Neural cell (in vitro differentiated cells): ENCODE data around the gene TTC39C. TPM values are rescaled to one million over a fixed set of nuclear protein-coding genes. Genes with fewer than 3 reads are reported as not detected.

ENCODE experiments used
- H2AFZ ChIP-seq: fragments of 200-600, 300-800 bp; sonication (generic), shearing (Covaris generic); 2 replicates; pipeline ENCODE4 v1.6.0; 2014; ENCODE audit warnings: low read depth, mild to moderate bottlenecking, antibody characterized with exemption, low read length, moderate library complexity
- H3F3A ChIP-seq: fragments of 200-600 bp; shearing (Covaris generic); 2 replicates; pipeline ENCODE4 v1.6.1; 2016; ENCODE audit warnings: mild to moderate bottlenecking, moderate library complexity, mixed read lengths, antibody characterized with exemption, low read length; ENCODE audit not compliant: insufficient read depth, poor library complexity, severe bottlenecking
- H3K27ac ChIP-seq: fragments of 200-600, 300-800 bp; sonication (generic), shearing (Covaris generic); 2 replicates; pipeline ENCODE4 v1.5.1; 2014; ENCODE audit warnings: mild to moderate bottlenecking, low read length, moderate library complexity
- H3K27me3 ChIP-seq: fragments of 300-800, 200-600 bp; sonication (generic), shearing (Covaris generic); 2 replicates; pipeline ENCODE4 v1.6.0; 2014; ENCODE audit warnings: mild to moderate bottlenecking, low read depth, low read length, moderate library complexity; ENCODE audit not compliant: insufficient read depth
- H3K36me3 ChIP-seq: fragments of 300-800, 200-600 bp; sonication (generic), shearing (Covaris generic); 2 replicates; pipeline ENCODE4 v1.5.1; 2014; ENCODE audit warnings: mild to moderate bottlenecking, antibody characterized with exemption, low read length, moderate library complexity; ENCODE audit not compliant: insufficient read depth
- H3K4me2 ChIP-seq: fragments of 300-800, 200-600 bp; sonication (generic), shearing (Covaris generic); 2 replicates; pipeline ENCODE4 v1.6.0; 2014; ENCODE audit warnings: mild to moderate bottlenecking, low read length
- H3K4me3 ChIP-seq: fragments of 300-800, 200-600 bp; sonication (generic), shearing (Covaris generic); 2 replicates; pipeline ENCODE4 v1.5.1; 2014; ENCODE audit warnings: mild to moderate bottlenecking, low read length, moderate library complexity
- H3K79me2 ChIP-seq: fragments of 200-600 bp; shearing (Covaris generic); replicated peaks from 2 replicates; pipeline ENCODE4 v1.6.0; 2014; ENCODE audit warnings: mild to moderate bottlenecking, low read length, moderate library complexity; ENCODE audit not compliant: insufficient read depth
- H3K9ac ChIP-seq: fragments of 300-800, 200-600 bp; sonication (generic), shearing (Covaris generic); 2 replicates; pipeline ENCODE4 v1.6.1; 2016; ENCODE audit warnings: mild to moderate bottlenecking, low read length, mixed read lengths
- H3K9me2 ChIP-seq: fragments of 200-600 bp; shearing (Covaris generic); 2 replicates; pipeline ENCODE4 v1.6.1; 2016; ENCODE audit warnings: mild to moderate bottlenecking, low read length, mixed read lengths; ENCODE audit not compliant: insufficient read depth
- H3K9me3 ChIP-seq: fragments of 200-600, 300-800 bp; sonication (generic), shearing (Covaris generic); 2 replicates; pipeline ENCODE4 v1.6.1; 2016; ENCODE audit warnings: mild to moderate bottlenecking, mixed run types, low read length, moderate library complexity, mixed read lengths
- H4K20me1 ChIP-seq: fragments of 200-600 bp; shearing (Covaris generic); 2 replicates; pipeline ENCODE4 v1.6.1; 2016; ENCODE audit warnings: mild to moderate bottlenecking, mixed run types; ENCODE audit not compliant: insufficient read depth
- EP300 ChIP-seq: fragments of 450-650 bp; conservative IDR thresholded peaks from 2 replicates; pipeline ENCODE4 v1.6.1; 2014; ENCODE audit warnings: antibody characterized with exemption, mild to moderate bottlenecking, moderate library complexity; ENCODE audit not compliant: poor library complexity, severe bottlenecking
- EZH2 ChIP-seq: fragments of 200-600, 300-800 bp; shearing (Covaris generic), sonication (generic); IDR thresholded peaks from 2 replicates; pipeline ENCODE4 v1.6.1; 2014; ENCODE audit warnings: antibody characterized with exemption, low read length, borderline replicate concordance, mild to moderate bottlenecking; ENCODE audit not compliant: insufficient read depth, poor library complexity, severe bottlenecking
- MXI1 ChIP-seq: fragments of 450-650 bp; conservative IDR thresholded peaks from 2 replicates; pipeline ENCODE4 v1.6.1; 2014; ENCODE audit warnings: antibody characterized with exemption, mild to moderate bottlenecking; ENCODE audit not compliant: poor library complexity, severe bottlenecking
- POLR2AphosphoS5 ChIP-seq: IDR thresholded peaks from 2 replicates; pipeline ENCODE4 v1.6.1; 2012
- RAD21 ChIP-seq: fragments of 450-650 bp; conservative IDR thresholded peaks from 2 replicates; pipeline ENCODE4 v1.6.1; 2014; ENCODE audit warnings: antibody characterized with exemption, mild to moderate bottlenecking, moderate library complexity
- REST ChIP-seq: IDR thresholded peaks from 2 replicates; pipeline ENCODE4 v1.6.1; 2012; ENCODE audit warnings: borderline replicate concordance
- SMC3 ChIP-seq: fragments of 450-650 bp; conservative IDR thresholded peaks from 2 replicates; pipeline ENCODE4 v1.6.1; 2014; ENCODE audit warnings: antibody characterized with exemption, mild to moderate bottlenecking, moderate library complexity; ENCODE audit not compliant: poor library complexity
- TAF1 ChIP-seq: IDR thresholded peaks from 2 replicates; pipeline ENCODE4 v1.6.1; 2012; ENCODE audit warnings: low read depth
- polyA plus RNA-seq: library from polyadenylated mRNA; depleted of rRNA; stranded (reverse); fragments of >200 nt; gene quantifications from 2 replicates; pipeline ENCODE4 v1.2.3, GENCODE V29; 2014
- TF ChIP-seq, protein P1 (sequence below): fragments of 450-650 bp; IDR thresholded peaks from 2 replicates; pipeline ENCODE4 v1.5.1; 2014; ENCODE audit warnings: antibody characterized with exemption, mild to moderate bottlenecking, moderate library complexity; ENCODE audit not compliant: poor library complexity, severe bottlenecking

The TTC39C gene
- polyA plus RNA-seq, 1 donor from 2014 or later: 19.9 TPM

GRCh38 chr18:23971097-23971440 lies 43.5 kb upstream of the TTC39C start:
- Histone ChIP-seq H3K4me2 (no peak overlapping the region), H3K79me2 (no peaks in the 10 kb centered on the region), H3K4me3 (no peak overlapping the region), H3K36me3 (no peaks in the 10 kb centered on the region), H3K9me3 (no peaks in the 10 kb centered on the region), H3F3A (no peaks in the 10 kb centered on the region), H3K27me3 (no peaks in the 10 kb centered on the region), H3K9ac (no peak overlapping the region), H3K9me2 (no peaks in the 10 kb centered on the region), H2AFZ (no peak overlapping the region), H4K20me1 (no peaks in the 10 kb centered on the region), H3K27ac (no peak overlapping the region)
- no peak for TF ChIP-seq POLR2AphosphoS5

DNA sequence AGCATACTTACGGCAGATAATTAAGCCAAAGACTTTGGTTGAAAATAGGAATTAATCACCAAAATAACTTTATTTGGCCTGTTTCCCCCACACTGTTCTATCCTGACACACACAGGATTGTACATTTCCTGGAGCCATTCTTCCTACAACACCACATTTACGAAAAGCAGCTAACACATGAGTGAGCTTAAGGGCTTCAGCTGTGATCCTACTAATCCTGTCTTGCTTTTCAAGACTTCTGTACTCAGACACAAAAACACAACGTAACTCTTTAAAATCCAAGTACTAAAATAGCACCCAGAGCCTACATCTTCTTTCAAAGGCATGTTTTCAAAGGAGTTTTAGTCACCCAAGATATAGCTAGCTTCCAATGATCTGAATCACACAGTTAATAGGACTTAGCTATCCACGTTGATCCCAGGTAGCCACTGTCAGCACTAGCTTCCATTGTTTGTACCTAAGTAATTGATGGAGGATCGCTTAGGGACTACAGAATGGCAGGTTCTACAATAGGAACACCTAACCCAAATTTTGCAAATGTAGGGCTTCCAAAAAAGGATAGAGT lies 42.8 kb upstream of the TTC39C start:
- no peak overlapping the region for H3K9ac ChIP-seq
- H4K20me1 ChIP-seq: no peaks in the 10 kb centered on the region
- H3K9me3 ChIP-seq: no peaks in the 10 kb centered on the region
- H3K36me3 ChIP-seq: no peaks in the 10 kb centered on the region
- no peaks in the 10 kb centered on the region for H3F3A ChIP-seq
- no peak overlapping the region for H3K4me2 ChIP-seq
- no peaks in the 10 kb centered on the region for H3K79me2 ChIP-seq
- no peak overlapping the region for H2AFZ ChIP-seq
- no peak overlapping the region for H3K4me3 ChIP-seq
- no peak overlapping the region for H3K27ac ChIP-seq
- H3K9me2 ChIP-seq: no peaks in the 10 kb centered on the region
- no peaks in the 10 kb centered on the region for H3K27me3 ChIP-seq
- TF ChIP-seq EZH2: no peak
- no peak for TF ChIP-seq REST

DNA sequence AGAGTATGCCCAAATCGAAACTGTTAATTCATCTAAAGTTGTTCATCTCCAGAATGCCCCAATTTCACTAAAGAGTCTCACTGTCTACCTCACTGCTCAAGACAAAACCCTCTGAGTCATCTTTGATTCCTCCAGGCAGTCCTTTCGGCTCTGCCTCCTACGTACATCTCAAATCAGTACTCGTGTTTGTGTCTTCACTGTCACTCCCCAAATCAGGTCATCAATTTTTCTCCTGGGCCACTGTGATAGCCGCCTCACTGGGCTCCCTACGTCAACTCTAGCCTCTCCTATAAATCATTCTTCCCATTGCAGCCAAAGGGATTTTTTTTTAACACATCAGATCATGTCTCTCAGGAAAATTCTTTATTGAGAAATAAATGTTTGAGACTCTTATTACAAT lies 42.1 kb upstream of the TTC39C start:
- Histone ChIP-seq H3K79me2 (no peaks in the 10 kb centered on the region), H3K9ac (no peak overlapping the region), H3K27ac (no peak overlapping the region), H3K27me3 (no peaks in the 10 kb centered on the region), H3F3A (no peaks in the 10 kb centered on the region), H3K9me2 (no peaks in the 10 kb centered on the region), H3K9me3 (no peaks in the 10 kb centered on the region), H4K20me1 (no peaks in the 10 kb centered on the region), H3K4me3 (no peak overlapping the region), H3K4me2 (no peak overlapping the region), H2AFZ (no peak overlapping the region), H3K36me3 (no peaks in the 10 kb centered on the region)
- TF ChIP-seq POLR2AphosphoS5 (no peak), MXI1 (no peak), EZH2 (no peak), REST (no peak), RAD21 (no peak), EP300 (no peak), TAF1 (no peak), SMC3 (no peak)
- TF ChIP-seq, protein P1, sequence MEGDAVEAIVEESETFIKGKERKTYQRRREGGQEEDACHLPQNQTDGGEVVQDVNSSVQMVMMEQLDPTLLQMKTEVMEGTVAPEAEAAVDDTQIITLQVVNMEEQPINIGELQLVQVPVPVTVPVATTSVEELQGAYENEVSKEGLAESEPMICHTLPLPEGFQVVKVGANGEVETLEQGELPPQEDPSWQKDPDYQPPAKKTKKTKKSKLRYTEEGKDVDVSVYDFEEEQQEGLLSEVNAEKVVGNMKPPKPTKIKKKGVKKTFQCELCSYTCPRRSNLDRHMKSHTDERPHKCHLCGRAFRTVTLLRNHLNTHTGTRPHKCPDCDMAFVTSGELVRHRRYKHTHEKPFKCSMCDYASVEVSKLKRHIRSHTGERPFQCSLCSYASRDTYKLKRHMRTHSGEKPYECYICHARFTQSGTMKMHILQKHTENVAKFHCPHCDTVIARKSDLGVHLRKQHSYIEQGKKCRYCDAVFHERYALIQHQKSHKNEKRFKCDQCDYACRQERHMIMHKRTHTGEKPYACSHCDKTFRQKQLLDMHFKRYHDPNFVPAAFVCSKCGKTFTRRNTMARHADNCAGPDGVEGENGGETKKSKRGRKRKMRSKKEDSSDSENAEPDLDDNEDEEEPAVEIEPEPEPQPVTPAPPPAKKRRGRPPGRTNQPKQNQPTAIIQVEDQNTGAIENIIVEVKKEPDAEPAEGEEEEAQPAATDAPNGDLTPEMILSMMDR: no peak
